ENCODE results near the gene PTGFRN. TPM values are rescaled to one million over a fixed set of nuclear protein-coding genes. Genes with fewer than 3 reads are reported as not detected.

The PTGFRN gene
- total and polyA plus RNA-seq, 2 experiments from 2014 or later, result 16.6 to 31.0 TPM

DNA sequence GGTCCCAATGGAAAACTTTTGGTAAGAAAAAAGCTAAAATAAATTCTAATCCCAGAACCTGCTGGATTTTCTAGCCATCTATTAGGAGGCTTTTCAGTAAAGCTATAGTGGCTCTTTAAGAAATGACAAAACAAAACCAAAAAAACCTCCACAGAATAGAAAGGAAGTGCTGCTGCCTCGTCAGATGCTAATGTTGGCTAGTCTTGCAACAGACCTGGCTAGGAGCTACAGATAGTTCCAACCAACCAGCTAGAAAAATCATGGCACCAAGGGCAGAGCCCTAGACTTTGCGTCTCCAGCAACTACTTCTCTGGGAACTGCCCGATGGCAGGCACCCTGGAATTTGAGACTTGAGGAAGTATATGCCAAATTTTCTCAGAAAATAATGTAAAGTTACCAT is 99.4 kb downstream of the PTGFRN start:
- H3K27me3 ChIP-seq, result no peaks in the 10 kb centered on the region
- WGBS (ENCODE audit: low lambda C conversion rate, missing lambda C conversion rate), result 88% methylated on average over 3 of the region's 3 CpGs
- H2AFZ ChIP-seq, result no peak overlapping the region
- H3K9me2 ChIP-seq (replicated peaks; ENCODE audit: insufficient read depth), result no peaks in the 10 kb centered on the region
- H3K4me2 ChIP-seq, result no peak overlapping the region
- H3K4me3 ChIP-seq, result no peak overlapping the region
- no peak for DNase-seq (ENCODE audit: low spot score)
- H3K79me2 ChIP-seq, result no peaks in the 10 kb centered on the region
- no peaks in the 10 kb centered on the region for H3K9me3 ChIP-seq (ENCODE audit: low read depth)
- no peaks in the 10 kb centered on the region for H3K36me3 ChIP-seq (replicated peaks; ENCODE audit: insufficient read depth, low read depth)
- TF ChIP-seq EZH2phosphoT487 (IDR thresholded peaks at IDR 0.05; ENCODE audit: low read depth, severe bottlenecking, unreplicated experiment), result no peak
- TF ChIP-seq, protein P1, sequence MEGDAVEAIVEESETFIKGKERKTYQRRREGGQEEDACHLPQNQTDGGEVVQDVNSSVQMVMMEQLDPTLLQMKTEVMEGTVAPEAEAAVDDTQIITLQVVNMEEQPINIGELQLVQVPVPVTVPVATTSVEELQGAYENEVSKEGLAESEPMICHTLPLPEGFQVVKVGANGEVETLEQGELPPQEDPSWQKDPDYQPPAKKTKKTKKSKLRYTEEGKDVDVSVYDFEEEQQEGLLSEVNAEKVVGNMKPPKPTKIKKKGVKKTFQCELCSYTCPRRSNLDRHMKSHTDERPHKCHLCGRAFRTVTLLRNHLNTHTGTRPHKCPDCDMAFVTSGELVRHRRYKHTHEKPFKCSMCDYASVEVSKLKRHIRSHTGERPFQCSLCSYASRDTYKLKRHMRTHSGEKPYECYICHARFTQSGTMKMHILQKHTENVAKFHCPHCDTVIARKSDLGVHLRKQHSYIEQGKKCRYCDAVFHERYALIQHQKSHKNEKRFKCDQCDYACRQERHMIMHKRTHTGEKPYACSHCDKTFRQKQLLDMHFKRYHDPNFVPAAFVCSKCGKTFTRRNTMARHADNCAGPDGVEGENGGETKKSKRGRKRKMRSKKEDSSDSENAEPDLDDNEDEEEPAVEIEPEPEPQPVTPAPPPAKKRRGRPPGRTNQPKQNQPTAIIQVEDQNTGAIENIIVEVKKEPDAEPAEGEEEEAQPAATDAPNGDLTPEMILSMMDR (IDR thresholded peaks at IDR 0.05; ENCODE audit: poor library complexity), result no peak
- no peak for TF ChIP-seq EZH2 (IDR thresholded peaks at IDR 0.05; ENCODE audit: borderline replicate concordance)
- no peak overlapping the region for H3K27ac ChIP-seq
- H3K4me1 ChIP-seq (ENCODE audit: insufficient read depth), result no peaks in the 10 kb centered on the region
- no peaks in the 10 kb centered on the region for H4K20me1 ChIP-seq (ENCODE audit: insufficient read depth, poor library complexity, severe bottlenecking)

DNA sequence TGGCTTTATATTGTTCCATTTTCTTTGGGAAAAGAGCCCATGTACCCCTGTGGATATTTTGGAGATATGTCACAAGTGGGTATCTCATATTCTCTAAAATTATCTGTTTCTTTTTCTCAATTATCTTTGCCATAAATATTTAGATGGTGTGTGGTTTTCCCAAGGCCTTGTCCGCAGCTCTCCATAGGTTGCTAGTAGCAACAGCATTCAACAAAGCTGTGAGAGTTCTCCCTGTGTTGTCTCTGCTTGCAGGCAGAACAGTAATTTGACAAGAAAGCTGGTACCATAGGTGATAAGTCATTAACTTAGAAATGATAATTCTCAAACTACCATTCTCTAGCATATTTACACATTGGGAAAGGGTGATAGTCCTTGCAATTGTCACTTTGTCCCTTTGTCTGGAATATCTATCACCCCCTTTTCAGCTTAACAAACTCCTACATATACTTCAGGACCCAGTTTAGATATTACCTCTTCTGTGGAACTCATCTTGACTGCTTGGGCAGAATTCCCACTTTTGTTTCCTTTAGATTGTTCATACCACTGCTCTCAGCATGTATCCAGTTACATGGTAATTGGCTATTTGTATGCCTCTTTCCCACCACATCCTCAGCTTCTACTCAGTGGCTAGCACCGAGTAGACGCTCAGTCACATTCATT is 100.7 kb downstream of the PTGFRN start:
- no peaks in the 10 kb centered on the region for H3K9me3 ChIP-seq (ENCODE audit: low read depth)
- H3K4me1 ChIP-seq (ENCODE audit: insufficient read depth), result no peaks in the 10 kb centered on the region
- H4K20me1 ChIP-seq (ENCODE audit: insufficient read depth, poor library complexity, severe bottlenecking), result no peaks in the 10 kb centered on the region
- DNase-seq (ENCODE audit: low spot score), result no peak
- no peaks in the 10 kb centered on the region for H3K79me2 ChIP-seq
- H3K9me2 ChIP-seq (replicated peaks; ENCODE audit: insufficient read depth), result no peaks in the 10 kb centered on the region
- H3K27me3 ChIP-seq, result no peaks in the 10 kb centered on the region
- no peaks in the 10 kb centered on the region for H3K36me3 ChIP-seq (replicated peaks; ENCODE audit: insufficient read depth, low read depth)
- no peak overlapping the region for H2AFZ ChIP-seq
- no peak overlapping the region for H3K27ac ChIP-seq
- no peak overlapping the region for H3K4me3 ChIP-seq
- 75% methylated on average over 3 of the region's 3 CpGs for WGBS (ENCODE audit: low lambda C conversion rate, missing lambda C conversion rate)
- H3K4me2 ChIP-seq, result no peak overlapping the region
- TF ChIP-seq EZH2 (IDR thresholded peaks at IDR 0.05; ENCODE audit: borderline replicate concordance) (no peak), EZH2phosphoT487 (IDR thresholded peaks at IDR 0.05; ENCODE audit: low read depth, severe bottlenecking, unreplicated experiment) (no peak)
- TF ChIP-seq, protein P1 (IDR thresholded peaks at IDR 0.05; ENCODE audit: poor library complexity), result no peak

DNA sequence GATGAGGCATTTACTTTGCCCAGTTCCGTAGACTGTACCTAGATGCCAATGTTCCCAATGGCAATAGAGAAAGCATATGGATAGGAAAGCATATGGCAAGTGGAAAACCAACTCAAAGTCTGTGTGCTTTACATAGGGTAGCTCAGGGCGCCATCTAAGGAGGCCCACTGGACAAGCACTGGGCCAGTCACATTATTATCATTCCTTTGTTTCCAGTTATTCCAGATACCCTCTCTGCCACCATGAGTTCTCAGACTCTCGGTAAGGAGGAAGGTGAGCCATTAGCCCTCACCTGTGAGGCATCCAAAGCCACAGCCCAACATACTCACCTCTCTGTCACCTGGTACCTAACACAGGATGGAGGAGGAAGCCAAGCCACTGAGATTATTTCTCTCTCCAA is 101.6 kb downstream of the PTGFRN start:
- H2AFZ ChIP-seq, result no peak overlapping the region
- H3K79me2 ChIP-seq, result no peaks in the 10 kb centered on the region
- H3K4me2 ChIP-seq, result no peak overlapping the region
- DNase-seq (ENCODE audit: low spot score), result no peak
- H3K27ac ChIP-seq, result no peak overlapping the region
- no peaks in the 10 kb centered on the region for H3K9me2 ChIP-seq (replicated peaks; ENCODE audit: insufficient read depth)
- H3K4me1 ChIP-seq (ENCODE audit: insufficient read depth), result no peaks in the 10 kb centered on the region
- H3K9me3 ChIP-seq (ENCODE audit: low read depth), result no peaks in the 10 kb centered on the region
- TF ChIP-seq EZH2phosphoT487 (IDR thresholded peaks at IDR 0.05; ENCODE audit: low read depth, severe bottlenecking, unreplicated experiment), result no peak
- TF ChIP-seq, protein P1 (IDR thresholded peaks at IDR 0.05; ENCODE audit: poor library complexity), result no peak
- TF ChIP-seq EZH2 (IDR thresholded peaks at IDR 0.05; ENCODE audit: borderline replicate concordance), result no peak
- H4K20me1 ChIP-seq (ENCODE audit: insufficient read depth, poor library complexity, severe bottlenecking), result no peaks in the 10 kb centered on the region
- H3K4me3 ChIP-seq, result no peak overlapping the region
- H3K27me3 ChIP-seq, result no peaks in the 10 kb centered on the region
- H3K36me3 ChIP-seq (replicated peaks; ENCODE audit: insufficient read depth, low read depth), result no peaks in the 10 kb centered on the region
- WGBS (ENCODE audit: low lambda C conversion rate, missing lambda C conversion rate), result 94% methylated on average over 3 of the region's 3 CpGs

Measured in hepatocyte (in vitro differentiated cells).